Retinal pigment epithelial cell (primary cell): Measurements from ENCODE around the gene CAVIN4.

Experiments used
- DNase-seq: peaks from one replicate; pipeline ENCODE4 v3.0.0-alpha.2; 2010; ENCODE audit warnings: low read depth
- H3K4me3 ChIP-seq: 2 replicates; pipeline ENCODE4 v1.5.1; 2011; ENCODE audit warnings: mild to moderate bottlenecking, low read length, control low read depth, moderate library complexity
- CTCF ChIP-seq: conservative IDR thresholded peaks from 2 replicates; pipeline ENCODE4 v1.5.1; 2011; ENCODE audit warnings: low read depth, low read length, control low read depth, inconsistent platforms

CAVIN4 gene

GRCh38 chr9:100580257-100580656, 2.4 kb downstream of the CAVIN4 start:
- no peak for DNase-seq
- H3K4me3 ChIP-seq, result no peak overlapping the region
- TF ChIP-seq CTCF, result no peak

- TF ChIP-seq CTCF, result no peak
- H3K4me3 ChIP-seq, result no peak overlapping the region
- no peak for DNase-seq
These were observed 3.2 kb downstream of the CAVIN4 start for GRCh38 chr9:100581081-100581480.

- no peak overlapping the region for H3K4me3 ChIP-seq
- DNase-seq, result no peak
- TF ChIP-seq CTCF, result no peak
These were observed 3.8 kb downstream of the CAVIN4 start for GRCh38 chr9:100581661-100582060.

GRCh38 chr9:100583014-100583802, 5.3 kb downstream of the CAVIN4 start:
- DNase-seq, result no peak
- TF ChIP-seq CTCF, result no peak
- no peak overlapping the region for H3K4me3 ChIP-seq

- no peak for TF ChIP-seq CTCF
- DNase-seq, result no peak
- no peak overlapping the region for H3K4me3 ChIP-seq
These were observed 7.1 kb downstream of the CAVIN4 start for GRCh38 chr9:100584951-100585350.

GRCh38 chr9:100586093-100586492, 8.2 kb downstream of the CAVIN4 start:
- DNase-seq, result no peak
- no peak for TF ChIP-seq CTCF
- no peak overlapping the region for H3K4me3 ChIP-seq

GRCh38 chr9:100587375-100587774, 9.5 kb downstream of the CAVIN4 start:
- H3K4me3 ChIP-seq, result no peak overlapping the region
- no peak for DNase-seq
- TF ChIP-seq CTCF, result no peak
